Measurements from ENCODE around the gene IDH3A. TPM values are rescaled to one million over a fixed set of nuclear protein-coding genes. Genes with fewer than 3 reads are reported as not detected.

IDH3A gene
- polyA plus RNA-seq, 1 donor: 39.0 TPM

DNA sequence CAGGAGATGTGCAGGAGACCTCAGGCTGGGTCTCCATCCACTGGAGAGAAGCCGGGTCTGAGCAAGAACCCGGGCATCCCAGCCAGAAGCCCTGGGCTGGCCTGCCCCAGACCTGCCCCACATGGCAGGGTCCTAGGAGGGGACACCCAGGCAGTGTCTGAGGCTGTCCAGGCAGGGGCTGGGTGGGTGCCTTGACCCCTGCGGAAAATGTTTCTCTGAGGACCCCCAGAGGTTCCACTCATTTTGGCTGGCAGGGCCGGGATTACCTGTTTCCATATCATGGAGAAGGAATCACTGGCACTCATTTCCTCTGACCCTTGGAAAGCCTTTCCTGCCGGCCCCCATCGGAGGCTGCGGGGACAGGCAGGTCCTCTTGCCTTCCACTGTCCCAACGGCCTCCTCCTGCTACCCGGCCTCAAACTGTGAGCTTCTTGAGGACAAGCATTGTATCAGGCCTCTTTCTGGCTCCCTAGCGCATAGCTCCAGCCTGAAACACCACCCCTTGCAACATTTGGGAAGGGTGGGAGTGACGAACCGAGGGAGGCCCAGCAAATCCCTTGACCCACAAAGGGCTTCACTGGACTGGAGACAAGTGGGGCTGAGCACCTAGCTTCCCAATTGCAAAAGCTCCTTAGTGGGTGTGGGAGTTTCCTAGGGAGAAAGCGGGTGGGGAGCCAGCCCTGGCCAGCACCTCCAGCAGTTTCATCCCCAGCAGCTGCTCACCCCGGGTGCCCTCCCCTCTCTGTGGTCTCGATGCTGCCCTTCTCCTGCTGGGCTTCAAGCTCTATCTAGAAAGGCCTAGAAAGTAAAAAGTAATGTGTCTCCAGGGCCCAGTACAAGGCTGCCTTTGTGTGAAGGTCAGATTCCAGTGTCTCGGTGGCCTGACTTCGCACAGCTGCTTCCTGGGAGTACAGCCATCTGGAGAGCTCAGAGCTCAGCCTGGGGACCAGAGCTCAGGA lies 55.5 kb downstream of the IDH3A start:
- DNase-seq: peak; percentile 38

DNA sequence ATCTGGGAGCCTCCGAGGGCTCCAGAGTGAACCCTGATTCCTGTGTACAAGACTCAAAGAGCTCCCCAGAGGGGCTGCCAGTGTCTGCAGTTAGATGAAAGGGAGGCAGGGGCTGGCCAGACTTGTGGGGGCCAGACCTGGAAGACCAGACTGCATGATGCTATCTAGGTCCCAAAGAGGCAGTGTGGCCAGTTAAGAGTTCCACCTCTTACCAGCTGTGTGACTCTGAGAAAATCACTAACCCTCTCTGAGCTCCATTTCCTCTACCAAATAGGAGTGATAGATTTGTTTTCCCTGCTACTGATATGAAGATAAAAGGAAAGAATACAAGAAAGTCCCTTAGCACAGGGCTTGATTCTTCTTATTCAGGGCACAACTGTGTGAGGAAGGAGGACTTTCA lies 56.2 kb downstream of the IDH3A start:
- no peak for DNase-seq

DNA sequence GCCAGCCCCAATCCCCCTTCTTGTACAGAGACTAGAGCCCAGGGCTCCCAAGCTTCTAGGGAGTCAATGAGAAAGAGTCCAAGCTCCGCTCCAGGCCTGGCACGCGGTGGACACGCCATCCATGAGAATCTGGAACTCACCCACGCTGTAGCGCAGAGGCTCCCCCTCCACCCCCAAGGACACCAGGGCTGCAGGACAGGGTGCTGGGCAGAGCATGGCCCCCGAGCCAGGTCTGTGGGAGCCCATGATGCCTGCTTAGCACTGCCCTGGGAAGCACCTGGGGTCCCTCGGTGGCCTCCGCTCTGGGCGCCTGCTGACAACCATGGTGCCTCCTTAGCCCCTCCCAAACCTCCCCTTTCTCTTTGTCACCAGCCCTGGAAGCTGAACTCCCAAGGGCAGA lies 56.7 kb downstream of the IDH3A start:
- no peak for DNase-seq

DNA sequence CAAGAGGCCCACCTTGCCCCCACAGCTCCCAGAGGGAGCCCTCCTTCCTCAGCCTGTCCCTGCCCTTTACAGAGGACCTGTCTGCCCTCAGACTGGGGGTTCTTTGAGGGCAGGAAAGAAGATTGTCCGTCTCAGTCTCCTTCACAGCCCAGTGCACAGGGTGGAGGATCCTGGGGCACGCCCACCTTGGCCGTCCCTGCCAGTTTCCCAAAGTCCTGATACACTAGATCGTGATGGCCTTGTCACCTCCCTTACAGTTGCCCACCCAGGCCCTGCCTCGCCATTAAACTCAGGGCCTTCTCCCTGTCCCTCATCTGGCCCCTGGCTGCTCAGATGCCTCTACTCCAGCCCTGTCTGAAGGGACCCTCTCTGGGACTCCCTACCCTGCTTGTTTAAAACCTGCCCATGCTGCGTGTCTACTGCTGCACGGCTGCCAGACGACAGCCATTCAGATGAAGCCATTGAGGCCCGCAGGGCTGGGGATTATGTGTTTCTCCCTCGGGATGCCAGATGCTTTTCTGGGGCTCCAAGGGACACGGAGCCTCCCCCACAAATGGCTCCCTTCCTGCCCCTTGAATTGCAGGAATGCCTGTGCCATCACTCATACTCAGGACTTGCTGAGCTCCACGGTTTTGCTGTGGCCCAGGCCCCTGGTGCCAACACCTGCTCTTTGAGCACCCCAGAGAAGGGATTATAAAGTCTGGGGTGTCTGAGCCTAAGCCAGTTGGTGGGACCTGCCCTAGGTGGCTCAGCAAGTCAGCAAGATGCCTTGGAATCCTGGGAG lies 57.4 kb downstream of the IDH3A start:
- no peak for DNase-seq

DNA sequence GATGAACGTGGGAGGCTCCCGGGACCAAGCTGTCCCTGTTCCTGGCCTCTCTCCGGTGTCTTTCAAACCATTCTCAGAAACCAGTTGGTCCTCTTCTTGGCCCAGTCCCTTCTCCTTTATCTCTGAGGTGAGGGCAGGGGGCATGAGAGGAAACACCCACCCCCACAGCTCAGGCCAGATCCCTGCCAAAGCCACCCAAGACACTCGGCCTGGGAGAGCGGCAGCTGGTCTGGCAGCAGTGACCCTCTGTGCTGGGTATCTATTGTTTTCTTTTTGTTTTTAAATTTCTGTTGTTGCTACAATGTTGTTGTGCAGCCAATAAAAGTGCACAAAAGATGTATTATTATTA lies 57.9 kb downstream of the IDH3A start:
- no peak for DNase-seq

DNA sequence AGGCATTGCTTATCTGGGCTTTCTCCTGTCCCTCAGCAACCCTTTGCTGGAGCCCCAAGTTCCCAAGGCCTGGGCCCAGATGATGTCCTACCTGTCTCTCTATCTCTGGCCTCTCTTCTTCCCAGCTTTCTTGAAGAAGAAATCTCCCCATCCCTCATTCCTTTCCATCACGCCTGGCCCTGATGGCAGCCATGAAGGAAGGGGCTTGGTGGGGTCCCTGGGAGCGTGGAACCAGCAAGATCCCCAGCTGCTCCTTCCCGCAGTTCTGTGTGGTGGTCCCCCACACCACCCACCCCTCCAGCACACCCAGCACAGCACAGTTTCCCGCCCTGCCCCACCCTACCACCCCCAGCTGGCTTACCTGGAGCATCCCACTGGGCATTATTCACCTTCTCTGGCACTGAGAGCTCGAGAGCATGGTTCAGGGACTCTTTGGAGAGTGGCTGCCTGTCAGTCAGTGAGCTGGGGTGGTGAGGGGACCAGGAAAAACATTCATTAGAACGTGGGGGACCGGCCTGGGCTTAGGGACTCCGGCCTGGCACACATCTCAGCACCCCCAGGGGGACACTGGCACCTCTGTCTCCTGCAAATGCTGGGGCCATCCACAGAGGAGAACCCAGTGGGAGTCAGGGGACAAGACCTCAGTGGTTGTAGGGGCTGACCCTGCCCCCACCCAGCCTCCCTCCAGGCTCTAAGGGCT lies 58.6 kb downstream of the IDH3A start:
- no peak for DNase-seq

DNA sequence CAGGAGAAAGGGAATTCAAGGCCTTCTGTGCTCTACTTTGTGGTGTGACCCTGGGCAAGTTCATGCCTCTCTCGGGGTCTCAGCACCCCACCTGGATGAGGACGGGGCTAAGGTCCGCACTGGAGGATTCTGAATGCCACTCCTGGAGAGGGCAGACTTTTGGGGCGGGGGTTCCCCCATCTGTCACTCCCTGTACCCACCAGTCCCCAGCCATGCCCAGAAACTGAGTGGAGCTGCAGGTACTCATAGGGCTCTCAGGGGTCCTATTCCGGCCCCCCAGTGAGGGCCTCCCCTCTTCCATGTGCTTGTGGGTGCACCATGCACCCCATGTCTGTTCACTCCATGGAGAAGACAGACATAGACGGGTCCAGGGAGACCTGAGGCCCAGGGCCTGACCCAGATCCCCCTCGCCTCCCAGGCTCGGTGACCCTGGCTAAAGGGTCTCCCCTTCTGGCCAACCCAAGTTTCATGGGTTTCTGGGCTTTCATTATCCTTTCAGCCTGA lies 59.2 kb downstream of the IDH3A start:
- no peak for DNase-seq

DNA sequence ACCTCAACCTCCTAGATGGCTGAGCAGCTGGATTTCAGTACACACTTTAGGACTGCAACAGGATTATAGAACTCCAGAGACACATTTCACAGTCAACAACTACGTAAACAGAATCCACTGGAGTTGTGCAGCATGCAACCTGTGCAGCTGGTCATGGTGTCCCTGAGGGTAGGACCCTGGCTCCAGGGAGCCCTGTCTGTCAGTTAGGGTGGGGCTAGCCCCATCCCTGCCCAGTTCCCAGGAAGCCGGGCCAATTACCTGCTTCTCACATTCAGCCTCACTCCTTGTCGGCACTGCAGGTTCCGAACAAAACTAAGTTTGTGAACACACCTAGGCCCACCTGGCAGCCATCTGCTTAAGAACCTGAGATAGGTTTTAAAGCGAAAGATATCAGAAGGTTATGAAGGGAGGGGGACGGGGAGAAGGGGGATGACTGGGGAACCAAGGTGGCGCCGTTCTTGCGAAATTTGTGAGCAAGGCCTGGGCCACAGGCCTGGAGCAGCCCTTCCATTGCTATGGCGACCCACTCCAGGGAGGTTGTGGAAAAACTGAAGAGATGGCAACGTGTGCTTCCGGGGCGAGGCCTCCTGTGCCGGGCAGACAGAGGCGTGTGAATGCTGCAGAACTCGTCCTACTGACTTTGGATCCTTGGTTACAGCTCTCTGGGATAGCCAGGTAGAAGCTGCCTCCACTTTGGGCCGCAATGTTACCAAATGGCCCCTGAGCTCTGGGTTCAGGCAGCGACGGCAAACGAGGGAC lies 59.9 kb downstream of the IDH3A start:
- DNase-seq: no peak

DNA sequence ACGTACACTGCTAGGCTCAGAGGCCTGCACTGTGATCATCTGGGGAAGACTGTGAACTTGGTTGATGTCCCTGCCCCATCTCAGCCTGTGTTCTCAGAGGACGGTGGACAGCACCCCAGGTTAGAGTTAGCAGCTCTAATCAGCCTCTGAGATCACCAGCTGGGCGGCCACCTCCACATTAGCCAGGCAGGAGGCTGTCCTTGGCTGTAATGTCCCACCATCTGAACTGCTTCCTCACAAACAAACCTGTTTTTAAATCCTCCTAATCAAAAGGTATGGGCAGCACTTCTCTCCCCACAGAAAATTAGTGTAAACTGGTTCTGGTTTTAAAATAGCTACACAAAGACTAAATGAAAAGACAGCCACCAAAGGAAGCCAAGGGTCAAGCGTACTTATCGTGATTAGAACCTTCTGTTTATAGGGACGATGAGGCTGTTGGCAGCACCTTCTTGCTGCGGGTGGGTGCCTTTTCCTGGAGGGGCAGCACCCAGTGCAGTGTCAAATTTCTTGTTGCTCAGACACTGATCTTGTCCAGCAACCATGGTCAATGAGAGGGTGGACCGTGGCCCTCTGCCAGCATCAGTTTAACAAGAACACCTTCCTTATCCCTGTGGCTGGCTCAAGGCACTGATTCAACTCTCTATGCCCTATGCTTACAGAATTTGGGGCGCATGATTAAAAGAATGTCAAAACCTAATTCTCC lies 60.6 kb downstream of the IDH3A start:
- no peak for DNase-seq

DNA sequence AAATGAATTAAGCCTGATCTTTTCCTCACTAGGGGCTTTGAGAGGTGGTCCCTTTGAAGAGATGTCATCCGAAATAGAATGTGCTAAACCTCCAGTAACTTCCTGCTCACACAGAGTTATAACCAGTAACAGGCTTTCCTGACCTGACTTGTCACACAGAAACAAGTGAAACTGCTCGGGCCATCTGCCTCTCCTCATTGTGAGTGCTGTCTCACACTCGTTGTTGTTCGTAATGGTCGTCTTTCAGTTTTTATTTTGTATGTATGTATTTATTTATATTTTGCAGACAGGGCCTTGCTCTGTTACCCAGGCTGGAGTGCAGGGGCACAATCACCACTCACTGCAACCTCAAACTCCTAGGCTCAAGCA lies 61.2 kb downstream of the IDH3A start:
- no peak for DNase-seq

DNA sequence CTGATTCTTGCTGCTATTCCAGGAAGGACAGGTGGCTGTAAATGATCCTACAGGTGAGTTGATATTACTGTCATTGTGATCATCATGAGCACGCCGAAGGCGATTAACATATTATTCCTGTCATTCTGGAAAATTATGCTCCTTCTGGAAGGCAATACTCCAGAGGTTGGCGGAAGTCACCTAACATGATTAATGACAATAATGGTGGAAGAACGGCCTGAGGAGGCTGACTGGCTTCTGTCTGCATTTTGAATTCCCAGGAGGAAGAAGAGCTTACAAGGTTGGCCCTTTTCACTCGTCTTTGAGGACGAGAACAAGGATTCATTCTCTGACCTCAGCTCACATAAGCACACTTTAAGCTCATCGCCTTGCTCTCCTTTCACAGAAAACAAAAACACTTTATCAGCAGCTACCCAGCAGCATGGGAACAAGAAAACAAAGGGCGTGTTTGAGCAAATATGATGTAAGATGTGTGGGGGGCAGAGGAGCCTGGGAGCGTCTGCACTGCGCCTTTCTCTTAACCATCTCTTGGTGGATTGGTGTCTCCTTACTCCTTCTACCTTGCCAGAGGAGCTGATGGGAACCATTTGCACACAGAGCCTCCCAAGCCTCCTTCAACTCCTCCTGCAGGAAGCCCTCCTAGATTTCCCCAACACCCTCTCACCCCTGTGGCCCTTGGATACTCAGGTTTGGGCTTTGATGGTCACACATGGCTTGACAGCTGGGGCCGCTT lies 62.2 kb downstream of the IDH3A start:
- no peak for DNase-seq

DNA sequence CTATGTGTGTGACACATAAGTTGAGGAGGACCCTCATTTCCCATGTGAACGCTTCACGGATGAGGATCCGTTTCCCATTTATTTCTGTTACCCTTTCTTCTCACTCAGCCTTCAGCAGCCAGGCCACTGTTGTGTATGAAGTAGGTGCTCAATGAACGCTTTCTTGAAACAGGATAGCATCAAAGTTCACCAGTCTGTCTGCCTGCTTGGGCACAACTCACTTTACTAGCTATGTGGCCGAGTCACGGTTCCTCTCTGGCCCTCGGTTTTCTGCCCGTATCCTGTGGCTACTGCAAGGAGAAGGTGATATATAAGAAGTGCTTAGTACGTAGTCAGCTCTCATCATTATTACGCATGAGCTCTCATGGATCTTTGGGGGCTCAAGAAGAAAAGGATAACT lies 62.8 kb downstream of the IDH3A start:
- no peak for DNase-seq

DNA sequence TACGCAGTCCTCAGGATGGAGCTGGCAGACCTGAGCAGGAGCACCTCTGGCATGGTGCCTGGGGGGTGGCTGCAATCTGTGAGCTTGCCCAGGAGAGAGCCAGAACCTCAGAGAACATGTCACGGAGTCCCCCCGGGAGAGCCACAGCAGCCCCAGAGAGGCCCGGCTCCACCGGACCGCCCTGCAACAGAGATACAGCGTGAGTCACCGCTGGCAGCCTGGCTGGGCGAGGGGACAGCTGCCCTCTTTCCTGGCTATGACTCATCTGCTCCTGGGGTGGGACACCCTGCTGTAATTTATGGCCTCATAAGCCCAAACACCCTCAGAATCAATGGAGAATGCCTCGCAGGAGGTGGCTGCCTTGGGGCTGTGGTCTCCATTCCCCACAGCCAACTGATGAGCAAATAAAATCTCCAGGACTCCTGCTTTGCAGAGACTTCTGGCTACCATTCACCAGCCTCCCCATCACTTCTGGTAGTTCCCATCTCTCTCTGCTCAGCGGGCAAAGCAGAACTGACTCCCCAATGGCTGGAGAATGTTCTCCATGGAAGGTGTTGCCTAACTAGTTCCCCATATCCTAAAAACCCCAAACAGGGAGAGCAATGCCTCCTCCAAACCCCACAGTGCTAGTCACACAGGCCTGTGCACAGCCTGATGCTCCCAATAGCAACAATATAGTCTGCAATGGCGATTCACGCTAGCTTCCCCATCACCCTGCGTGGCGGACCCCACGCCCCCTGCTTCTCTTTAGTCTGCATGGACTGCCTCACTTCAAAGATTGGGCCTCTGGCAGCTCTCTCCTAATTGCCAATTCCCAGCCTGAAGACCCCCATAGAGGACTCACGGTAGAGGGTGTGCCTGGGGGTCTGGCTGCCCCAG lies 63.6 kb downstream of the IDH3A start:
- peak; percentile 22 for DNase-seq

DNA sequence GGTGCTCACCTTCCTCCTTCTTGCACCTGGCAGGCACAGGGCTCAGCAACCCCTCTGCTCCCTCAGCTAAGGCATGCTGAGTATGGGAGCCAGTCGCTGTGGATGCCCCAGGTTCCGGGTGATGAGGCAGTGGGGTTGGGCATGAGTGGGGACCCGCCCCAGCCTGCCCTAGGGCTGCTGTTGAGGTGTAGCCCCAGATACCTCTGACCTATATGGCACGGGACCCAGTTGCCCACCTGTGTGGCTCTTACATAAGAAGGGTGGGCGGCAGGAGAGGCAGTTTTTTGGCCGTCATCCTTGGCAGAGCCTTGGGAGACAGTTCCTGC lies 64.2 kb downstream of the IDH3A start:
- DNase-seq: no peak

DNA sequence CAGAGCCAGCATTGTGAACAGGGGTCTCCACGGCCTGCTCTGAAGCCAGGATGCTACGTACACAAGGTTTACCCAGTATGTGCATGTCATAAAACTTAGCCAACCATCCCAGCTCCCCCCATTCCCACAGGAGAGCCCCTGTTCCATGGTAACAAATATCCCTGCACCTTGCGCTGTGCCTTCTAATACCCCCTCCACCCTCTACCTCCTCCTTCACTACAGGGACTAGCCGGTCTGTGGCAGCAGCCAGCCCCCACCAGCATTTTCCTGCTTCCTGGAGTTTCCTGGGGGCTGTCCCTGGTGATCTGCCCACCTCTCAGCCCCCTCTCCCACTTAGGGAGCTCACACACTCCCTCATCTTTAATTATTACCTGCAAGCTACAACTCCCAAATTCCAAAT lies 64.8 kb downstream of the IDH3A start:
- no peak for DNase-seq

DNA sequence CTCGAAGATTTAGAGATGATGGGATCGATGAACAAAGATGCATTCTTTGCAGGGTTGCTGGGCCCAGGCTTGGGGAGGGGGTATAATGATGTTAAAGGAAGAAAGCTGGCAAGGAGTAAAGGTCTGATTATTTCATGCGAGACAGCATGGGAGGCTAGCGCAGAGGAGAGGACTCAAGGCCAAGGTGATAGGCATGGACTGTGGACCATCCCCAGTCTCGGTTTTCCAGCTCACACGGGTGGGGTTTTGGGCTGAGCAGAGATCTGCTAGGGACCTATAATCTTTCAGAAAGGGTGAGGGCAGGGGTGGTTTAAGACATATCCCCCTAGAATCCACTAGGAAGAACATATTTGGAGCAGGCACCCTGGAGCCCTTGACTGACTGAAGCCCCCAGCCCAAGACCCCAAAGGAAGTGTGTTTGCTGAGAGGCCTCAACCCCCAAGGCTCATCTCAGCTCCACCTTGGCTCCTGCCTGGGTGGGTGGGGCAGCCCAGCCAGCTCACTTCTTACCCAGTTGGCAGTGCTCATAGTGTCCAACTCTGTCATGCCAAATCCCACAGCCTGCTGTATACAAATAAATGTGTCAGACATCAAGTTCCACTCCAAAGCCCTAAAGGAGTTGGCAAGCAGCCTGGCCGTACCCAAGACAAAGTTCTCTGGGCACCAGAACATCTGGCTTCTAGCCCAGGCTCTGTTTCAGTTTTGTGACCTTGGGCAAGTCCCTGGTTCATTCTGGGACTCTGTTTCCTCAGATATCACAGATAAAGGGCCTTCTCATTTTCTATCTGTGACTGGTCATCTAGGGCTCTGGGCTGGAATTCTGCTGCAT lies 67.3 kb downstream of the IDH3A start:
- DNase-seq: no peak

DNA sequence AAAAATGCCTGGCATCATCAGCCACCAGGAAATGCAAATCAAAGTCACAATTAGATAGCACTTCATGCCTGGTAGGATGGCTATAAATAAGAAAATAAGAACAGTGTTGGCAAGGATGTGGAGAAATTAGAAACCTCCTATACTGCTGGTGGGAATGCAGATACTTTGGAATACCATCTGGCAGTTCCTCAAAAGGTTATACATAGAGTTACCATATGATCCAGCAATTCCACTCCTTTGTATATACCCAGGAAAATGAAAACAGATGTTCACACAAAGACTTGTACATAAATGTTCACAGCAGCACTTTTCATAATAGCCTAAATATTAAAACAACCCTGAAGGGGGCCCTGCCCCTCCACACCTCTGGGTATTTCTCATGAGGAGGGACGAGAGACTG lies 71.6 kb downstream of the IDH3A start:
- DNase-seq: no peak
